Cardiac fibroblast (primary cell): ENCODE measurements around the gene PTPRN2.

ENCODE experiments used
- DNase-seq, 2 donors: peaks; one replicate each; pipeline versions ENCODE4 v3.0.0 to v3.0.0-alpha.2; 2010; ENCODE audit warnings: low read depth in 2 of 2
- H3K4me3 ChIP-seq, 2 donors: replicated peaks in 1 of 2; 1 replicate in 1 of 2; 2 replicates in 1 of 2; pipeline ENCODE4 v1.5.1; 2011; ENCODE audit warnings: low read depth in 2 of 2, low read length in 2 of 2, mild to moderate bottlenecking in 2 of 2, moderate library complexity in 1 of 2
- TF ChIP-seq, protein P1 (sequence below): IDR thresholded peaks from one replicate; pipeline ENCODE4 v1.5.1; 2011; ENCODE audit warnings: low read depth, mild to moderate bottlenecking, low read length, inconsistent platforms

PTPRN2 gene

DNA sequence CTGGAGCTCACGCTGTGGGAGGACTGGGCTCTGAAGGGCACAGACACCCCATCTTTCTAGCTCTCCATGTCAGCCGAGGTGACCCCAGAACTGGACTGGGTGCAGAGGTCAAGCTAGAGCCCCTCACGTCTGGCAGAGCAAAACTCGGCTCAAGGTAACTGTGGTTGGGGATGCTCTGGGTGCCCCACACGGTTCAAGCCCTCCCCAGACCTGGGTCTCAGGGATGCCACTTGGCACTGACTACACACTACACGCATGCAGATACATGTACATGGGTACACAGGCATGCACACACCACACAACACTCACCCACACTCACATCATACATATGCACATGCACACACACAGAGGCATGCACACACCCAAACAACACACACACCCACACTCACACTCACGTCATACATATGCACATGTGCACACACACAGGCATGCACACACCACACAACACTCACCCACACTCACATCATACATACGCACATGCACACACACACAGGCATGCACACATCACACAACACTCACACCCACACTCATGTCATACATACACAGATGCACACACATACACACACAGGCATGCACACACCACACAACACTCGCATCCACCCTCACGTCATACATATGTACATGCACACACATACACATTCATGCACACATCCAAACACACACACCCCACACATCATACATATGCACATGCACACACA lies 1031.5 kb downstream of the PTPRN2 start:
- no peak overlapping the region for H3K4me3 ChIP-seq
- TF ChIP-seq, protein P1, sequence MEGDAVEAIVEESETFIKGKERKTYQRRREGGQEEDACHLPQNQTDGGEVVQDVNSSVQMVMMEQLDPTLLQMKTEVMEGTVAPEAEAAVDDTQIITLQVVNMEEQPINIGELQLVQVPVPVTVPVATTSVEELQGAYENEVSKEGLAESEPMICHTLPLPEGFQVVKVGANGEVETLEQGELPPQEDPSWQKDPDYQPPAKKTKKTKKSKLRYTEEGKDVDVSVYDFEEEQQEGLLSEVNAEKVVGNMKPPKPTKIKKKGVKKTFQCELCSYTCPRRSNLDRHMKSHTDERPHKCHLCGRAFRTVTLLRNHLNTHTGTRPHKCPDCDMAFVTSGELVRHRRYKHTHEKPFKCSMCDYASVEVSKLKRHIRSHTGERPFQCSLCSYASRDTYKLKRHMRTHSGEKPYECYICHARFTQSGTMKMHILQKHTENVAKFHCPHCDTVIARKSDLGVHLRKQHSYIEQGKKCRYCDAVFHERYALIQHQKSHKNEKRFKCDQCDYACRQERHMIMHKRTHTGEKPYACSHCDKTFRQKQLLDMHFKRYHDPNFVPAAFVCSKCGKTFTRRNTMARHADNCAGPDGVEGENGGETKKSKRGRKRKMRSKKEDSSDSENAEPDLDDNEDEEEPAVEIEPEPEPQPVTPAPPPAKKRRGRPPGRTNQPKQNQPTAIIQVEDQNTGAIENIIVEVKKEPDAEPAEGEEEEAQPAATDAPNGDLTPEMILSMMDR, result no peak
- DNase-seq, result no peak

DNA sequence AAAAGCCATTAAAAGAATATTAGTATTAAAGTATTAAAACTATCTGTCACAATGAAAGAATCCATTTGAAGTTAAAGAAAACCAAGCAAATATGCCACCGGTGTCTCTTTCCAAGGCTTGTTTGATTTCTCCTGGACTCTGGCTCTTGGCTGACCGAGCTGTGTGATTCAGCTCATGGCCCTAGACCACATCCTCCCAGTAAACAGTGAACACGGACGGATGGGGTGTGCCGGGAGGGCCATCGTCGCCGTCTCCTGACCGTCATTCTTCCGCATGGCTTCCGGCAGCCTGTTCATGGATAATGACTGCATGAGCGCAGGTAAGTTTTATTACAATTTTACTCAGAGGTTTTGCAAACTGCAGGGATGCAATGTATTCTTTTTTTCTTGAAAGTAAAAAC lies 1032.3 kb downstream of the PTPRN2 start:
- TF ChIP-seq, protein P1, result no peak
- no peak for DNase-seq
- H3K4me3 ChIP-seq, result no peak overlapping the region

DNA sequence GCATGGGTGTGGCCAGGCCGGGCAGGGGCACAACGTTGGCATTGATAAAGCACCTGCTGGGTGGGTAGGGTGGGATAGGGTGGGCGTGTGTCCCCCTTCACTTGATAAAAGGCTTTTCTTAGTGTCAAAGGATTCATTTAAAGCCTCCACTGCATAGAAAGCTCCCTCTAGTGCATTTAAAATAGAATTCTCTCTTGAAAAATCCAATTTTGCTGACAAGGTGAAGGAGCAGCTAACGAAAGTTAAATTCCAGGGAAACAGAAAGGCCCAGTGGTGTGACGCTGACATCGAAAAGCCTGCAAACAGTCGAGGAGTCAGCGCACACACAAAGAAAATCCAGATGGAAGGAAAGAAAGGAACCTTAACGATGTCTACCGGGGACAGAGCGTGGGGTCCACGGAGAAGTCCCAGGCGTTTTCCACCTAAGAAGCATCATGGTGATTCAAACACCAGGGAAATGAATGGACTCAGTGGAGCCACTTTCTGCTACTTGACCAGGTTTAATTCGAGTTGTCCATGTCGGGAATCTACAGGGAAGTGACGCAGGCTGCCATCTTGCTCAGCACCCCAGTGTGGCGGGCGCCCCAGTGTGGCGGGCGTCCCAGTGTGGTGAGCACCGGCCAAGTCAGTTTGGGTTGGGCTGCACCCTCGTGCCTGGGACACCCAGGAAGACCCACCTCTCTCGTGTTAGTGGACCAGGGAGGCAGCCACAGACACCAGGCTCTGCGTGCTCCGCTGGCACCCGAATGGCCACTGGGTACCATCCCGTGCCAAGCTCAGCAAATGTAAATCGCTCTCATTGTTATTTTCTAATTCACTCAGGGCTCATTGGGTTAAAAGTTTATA lies 1033.0 kb downstream of the PTPRN2 start:
- no peak overlapping the region for H3K4me3 ChIP-seq
- no peak for DNase-seq
- TF ChIP-seq, protein P1, result no peak

DNA sequence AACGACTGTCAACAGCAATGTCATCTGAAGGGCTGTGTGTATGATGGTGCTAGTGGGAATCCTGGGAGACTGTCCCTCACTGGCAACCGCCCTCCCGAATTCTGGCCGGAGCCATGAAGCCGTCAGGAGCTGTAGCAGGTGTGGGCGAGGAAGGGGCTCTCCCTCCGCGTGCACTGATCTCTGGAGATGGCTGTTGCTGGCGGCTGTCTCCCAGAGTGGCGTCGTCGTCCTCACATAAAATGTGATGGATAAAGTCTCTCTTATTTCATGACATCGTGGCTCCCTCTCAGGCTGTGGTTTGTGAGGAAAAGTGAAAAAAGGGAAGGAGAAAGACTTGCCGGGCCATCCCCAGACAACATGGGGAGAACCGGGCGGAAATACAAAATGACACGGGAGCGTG lies 1034.4 kb downstream of the PTPRN2 start:
- TF ChIP-seq, protein P1, result no peak
- no peak overlapping the region for H3K4me3 ChIP-seq
- DNase-seq, result no peak

DNA sequence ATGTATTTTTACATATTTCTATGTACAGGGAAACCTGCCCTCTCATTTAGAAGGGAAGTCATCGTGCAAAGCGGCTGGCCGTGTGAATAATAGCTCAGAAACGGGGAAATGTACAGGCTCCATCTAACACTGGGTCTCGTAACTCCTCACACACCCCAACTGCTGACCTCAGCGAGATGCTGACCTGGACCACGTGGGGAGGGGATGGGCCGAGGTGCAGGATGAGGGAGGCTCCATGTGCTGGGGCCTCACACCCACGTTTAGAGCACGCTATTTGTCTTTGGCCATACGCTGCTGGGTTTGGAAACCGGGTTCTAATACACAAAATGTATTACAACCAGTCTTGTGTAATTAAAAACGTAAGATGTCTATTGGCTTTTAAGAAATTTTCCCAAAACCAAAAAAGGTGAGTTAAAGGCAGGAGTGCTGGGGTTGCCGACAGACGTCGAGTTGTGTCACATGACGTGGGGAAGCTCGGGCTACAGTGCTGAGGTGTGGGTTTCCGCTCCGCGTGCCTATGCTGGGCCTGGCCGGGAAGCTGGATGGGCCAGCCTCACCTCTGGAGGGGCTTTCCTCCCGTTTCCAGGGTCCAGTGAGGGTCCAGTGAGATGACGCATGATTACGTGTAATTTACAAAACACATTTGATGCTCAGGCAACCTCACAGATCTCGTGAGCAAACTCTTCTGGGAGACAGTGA lies 1035.2 kb downstream of the PTPRN2 start:
- DNase-seq, result no peak
- no peak overlapping the region for H3K4me3 ChIP-seq
- TF ChIP-seq, protein P1, result no peak

DNA sequence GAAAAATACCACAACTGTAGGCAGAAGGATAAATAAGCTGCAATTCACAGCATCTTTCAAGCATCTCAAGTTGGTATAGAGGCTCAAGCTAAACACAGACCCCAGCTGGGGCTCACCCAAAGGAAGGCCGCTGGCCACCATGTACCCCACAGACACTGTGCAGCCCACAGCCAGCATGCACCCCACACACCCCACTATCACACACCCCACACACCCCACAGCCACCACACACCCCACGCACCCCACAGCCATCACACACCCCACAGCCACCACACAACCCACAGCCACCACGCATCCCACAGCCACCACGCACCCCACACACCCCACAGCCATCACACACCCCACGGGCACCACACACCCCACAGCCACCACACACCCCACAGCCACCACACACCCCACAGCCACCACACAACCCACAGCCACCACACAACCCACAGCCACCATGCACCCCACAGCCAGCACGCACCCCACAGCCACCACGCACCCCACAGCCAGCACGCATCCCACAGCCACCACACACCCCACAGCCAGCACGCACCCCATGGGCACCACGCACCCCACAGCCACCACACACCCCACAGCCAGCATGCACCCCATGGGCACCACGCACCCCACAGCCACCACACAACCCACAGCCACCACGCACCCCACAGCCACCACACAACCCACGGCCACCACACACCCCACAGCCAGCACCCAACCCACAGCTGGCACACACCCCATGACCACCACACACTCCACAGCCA lies 1036.1 kb downstream of the PTPRN2 start:
- no peak overlapping the region for H3K4me3 ChIP-seq
- no peak for DNase-seq
- TF ChIP-seq, protein P1, result no peak
